ENCODE data around the gene SPACA4. TPM values are rescaled to one million over a fixed set of nuclear protein-coding genes. Genes with fewer than 3 reads are reported as not detected.

SPACA4 gene
- total and polyA plus RNA-seq, 10 of the 15 experiments (the other 5 are each of a cell fraction or from before 2014, with no cell fraction given) = not detected

GRCh38 chr19:48639483-48640375 lies 33.2 kb downstream of the SPACA4 start:
- H3K9me3 ChIP-seq (replicated peaks; ENCODE audit: control insufficient read depth, insufficient read depth, low read length) = no peaks in the 10 kb centered on the region
- ATAC-seq (no peak), FAIRE-seq (no peak), DNase-seq (ENCODE audit: low read depth, low spot score) (no peak)
- no peak for TF ChIP-seq ZBTB11 (CRISPR knock-in tag; IDR thresholded peaks at IDR 0.05)
- TF ChIP-seq TCF3 (IDR thresholded peaks at IDR 0.05; ENCODE audit: borderline replicate concordance, insufficient read depth, low read depth, low read length) = no peak
- no peak for TF ChIP-seq MEF2A (IDR thresholded peaks at IDR 0.05; ENCODE audit: insufficient read depth, low read depth, low read length)
- TF ChIP-seq EZH2 (IDR thresholded peaks at IDR 0.05; ENCODE audit: borderline replicate concordance, control insufficient read depth, low read depth, low read length) = no peak
- TF ChIP-seq SRF (IDR thresholded peaks at IDR 0.05; ENCODE audit: low read depth in 2 of 2, low read length in 2 of 2) = no peak
- no peak for TF ChIP-seq TCF7 (IDR thresholded peaks at IDR 0.05; ENCODE audit: borderline replicate concordance)
- TF ChIP-seq NFXL1 (IDR thresholded peaks at IDR 0.05; ENCODE audit: borderline replicate concordance) = no peak
- TF ChIP-seq ASH2L (IDR thresholded peaks at IDR 0.05; ENCODE audit: borderline replicate concordance, low read depth) = no peak
- no peak for TF ChIP-seq BMI1 (IDR thresholded peaks at IDR 0.05; ENCODE audit: borderline replicate concordance)
- no peak for TF ChIP-seq SP1 (IDR thresholded peaks at IDR 0.05; ENCODE audit: low read depth, low read length)
- TF ChIP-seq ZNF622 (IDR thresholded peaks at IDR 0.05) = no peak
- no peak for TF ChIP-seq CBX3 (IDR thresholded peaks at IDR 0.05; ENCODE audit: borderline replicate concordance, low read depth)
- TF ChIP-seq SIX5 (IDR thresholded peaks at IDR 0.05; ENCODE audit: low read depth, low read length, severe bottlenecking) = no peak
- H4K20me1 ChIP-seq (ENCODE audit: control insufficient read depth, insufficient read depth) = no peaks in the 10 kb centered on the region
- no peak overlapping the region for H3K4me3 ChIP-seq
- no peak overlapping the region for H3K27ac ChIP-seq (ENCODE audit: control insufficient read depth, insufficient read depth)
- ChIA-PET RAD21 (ENCODE audit: unreplicated experiment) (no interaction called here), SMC1A (ENCODE audit: uncharacterized antibody, unreplicated experiment) (no interaction called here), CTCF (interaction anchor here (1.1 kb wide), 1 partner anchor 155 kb away, joined by 3 read pairs; no protein-coding TSS in a partner anchor), POLR2A (interaction anchor here (0.6 kb wide), 1 partner anchor 20 kb away, joined by 3 read pairs; the partner anchor contains the start of gene SPHK2)
- intact Hi-C loops (cut with micrococcal nuclease; ENCODE audit: unreplicated experiment) = loop anchor here (10.0 kb wide), 1 partner anchor 325 kb away; the partner anchor contains the start of gene FTL
- no peaks in the 10 kb centered on the region for H3K27me3 ChIP-seq (replicated peaks in 1 of 2; ENCODE audit: control insufficient read depth in 2 of 2, insufficient read depth in 2 of 2, low read length in 1 of 2)
- H3K4me1 ChIP-seq (ENCODE audit: control insufficient read depth, insufficient read depth, low read length) = peaks cover 13% of the 10 kb centered on the region
- H3K9ac ChIP-seq (ENCODE audit: control insufficient read depth, insufficient read depth, low read length) = no peak overlapping the region
- WGBS (ENCODE audit: insufficient coverage, insufficient replicate concordance, low lambda C conversion rate, missing lambda C conversion rate) = 87% methylated on average over 33 of the region's 33 CpGs
- in situ Hi-C loops (cut with MboI) = loop anchor here (25.0 kb wide), 1 partner anchor 1248 kb away; the partner anchor contains the start of genes AKT1S1, IL4I1 and TBC1D17
- no peak overlapping the region for H2AFZ ChIP-seq (ENCODE audit: control insufficient read depth, low read depth, low read length)
- H3K79me2 ChIP-seq (ENCODE audit: control insufficient read depth, insufficient read depth, low read length) = peaks cover 3% of the 10 kb centered on the region
- no peaks in the 10 kb centered on the region for H3K36me3 ChIP-seq (ENCODE audit: control insufficient read depth in 2 of 2, insufficient read depth in 2 of 2, low read length in 1 of 2)
- H3K4me2 ChIP-seq (ENCODE audit: control insufficient read depth, insufficient read depth) = no peak overlapping the region
- BruUV-seq (replicated peaks) = no TSS peak

All from GM12878 (cell line).